ENCODE measurements around the gene TSSK2.
A peak's percentile ranks its signal among the peaks of the same experiment; 100 is the strongest.

Gene TSSK2

GRCh38 chr22:19143212-19143611, 12.1 kb downstream of the TSSK2 start:
- H3K27ac ChIP-seq (ENCODE audit: extremely low read depth, low read depth, low read length): no peak overlapping the region
- CTCF ChIA-PET: interaction anchor here (0.5 to 3.2 kb wide), 5 partner anchors 11 to 121 kb away, joined by 3 to 18 read pairs (median 5); partner anchors contain the start of gene SLC25A1
- POLR2A ChIA-PET: interaction anchor here (0.7 to 2.5 kb wide), 5 partner anchors 9 to 36 kb away, joined by 3 to 34 read pairs (median 26); partner anchors contain the start of genes DGCR2 and SLC25A1
- H3K9me3 ChIP-seq (ENCODE audit: control insufficient read depth, insufficient read depth, low read depth, low read length): no peaks in the 10 kb centered on the region
- H3K4me1 ChIP-seq (ENCODE audit: control insufficient read depth, insufficient read depth, low read length): no peaks in the 10 kb centered on the region
- no peak overlapping the region for H3K4me3 ChIP-seq (ENCODE audit: low read depth, low read length)
- peaks cover 11 to 46% of the 10 kb centered on the region in 2 experiments; a peak in 2 of 3 replicates for H3K36me3 ChIP-seq (ENCODE audit: control insufficient read depth in 2 of 2, insufficient read depth in 1 of 2, low read length in 2 of 2)
- TF ChIP-seq ZNF274 (IDR thresholded peaks at IDR 0.05; ENCODE audit: low read length) (no peak), ZNF274 (tag by site-specific recombination; IDR thresholded peaks at IDR 0.05; ENCODE audit: borderline replicate concordance) (no peak), PRDM1 (tag by site-specific recombination; IDR thresholded peaks at IDR 0.05) (peak; percentile 80)

- TF ChIP-seq KLF7 (tag by site-specific recombination; IDR thresholded peaks at IDR 0.05; ENCODE audit: borderline replicate concordance) (no peak), ZBTB6 (tag by site-specific recombination; IDR thresholded peaks at IDR 0.05) (no peak), ZBTB20 (tag by site-specific recombination; IDR thresholded peaks at IDR 0.05) (0 out of 2 replicates have a peak, but pooled peaks have one; percentile 15), OSR2 (tag by site-specific recombination; IDR thresholded peaks at IDR 0.05) (no peak), SP3 (tag by site-specific recombination; IDR thresholded peaks at IDR 0.05) (no peak), TSHZ1 (tag by site-specific recombination; IDR thresholded peaks at IDR 0.05; ENCODE audit: borderline replicate concordance) (0 out of 2 replicates have a peak, but pooled peaks have one; percentile 25), ZNF639 (tag by site-specific recombination; IDR thresholded peaks at IDR 0.05) (no peak), ZNF513 (tag by site-specific recombination; IDR thresholded peaks at IDR 0.05) (no peak), ZXDB (tag by site-specific recombination; IDR thresholded peaks at IDR 0.05) (no peak), ZNF585B (tag by site-specific recombination; IDR thresholded peaks at IDR 0.05) (no peak), TRIM28 (IDR thresholded peaks at IDR 0.05; ENCODE audit: borderline replicate concordance, low read length) (no peak), ZNF26 (tag by site-specific recombination; IDR thresholded peaks at IDR 0.05) (no peak), ZNF266 (tag by site-specific recombination; IDR thresholded peaks at IDR 0.05; ENCODE audit: low read depth) (no peak), KLF16 (tag by site-specific recombination; IDR thresholded peaks at IDR 0.05) (no peak), ZNF501 (tag by site-specific recombination; IDR thresholded peaks at IDR 0.05) (peak; percentile 51; the same call in 1 of the 2 replicates), ZNF335 (tag by site-specific recombination; conservative IDR thresholded peaks at IDR 0.05) (no peak), PRDM1 (tag by site-specific recombination; IDR thresholded peaks at IDR 0.05) (0 out of 2 replicates have a peak, but pooled peaks have one; percentile 12), ZNF558 (tag by site-specific recombination; IDR thresholded peaks at IDR 0.05) (peak; percentile 65; the same call in 1 of the 2 replicates)
- POLR2A ChIA-PET: interaction anchor here (0.6 to 2.5 kb wide), 14 partner anchors 10 to 488 kb away, joined by 3 to 34 read pairs (median 6); partner anchors contain the start of genes CDC45, DGCR2 and SLC25A1
- Histone ChIP-seq H3K4me3 (ENCODE audit: low read depth, low read length) (peak overlapping the region; percentile 86), H3K27ac (ENCODE audit: extremely low read depth, low read depth, low read length) (peak overlapping the region; percentile 43; the same call in 1 of the 2 replicates), H3K4me1 (ENCODE audit: control insufficient read depth, insufficient read depth, low read length) (no peaks in the 10 kb centered on the region), H3K9me3 (ENCODE audit: control insufficient read depth, insufficient read depth, low read depth, low read length) (no peaks in the 10 kb centered on the region), H3K36me3 (ENCODE audit: control insufficient read depth in 2 of 2, insufficient read depth in 1 of 2, low read length in 2 of 2) (peaks cover 11 to 38% of the 10 kb centered on the region in 2 experiments; a peak in 2 of 3 replicates)
- CTCF ChIA-PET: interaction anchor here (0.5 to 3.2 kb wide), 27 partner anchors 11 to 775 kb away, joined by 3 to 27 read pairs (median 3); partner anchors contain the start of genes SLC25A1 and TSSK2
Observed at GRCh38 chr22:19143967-19144400, 12.9 kb downstream of the TSSK2 start.
